Activated CD8-positive, alpha-beta memory T cell treated with anti-CD3 and anti-CD28 coated beads, Interleukin-2, amount 50 U/mL, for 24 hours (primary cell): ENCODE results near the gene SURF1.
"Not testable (repeated sequence)": the region's sequence is repeated elsewhere in the genome, so short reads cannot be mapped to it uniquely, and the experiment has no call there.

Source experiments
- DNase-seq: peaks from one replicate; pipeline ENCODE4 v3.0.0-alpha.2; 2020; ENCODE audit errors: extremely low read depth

Gene SURF1

DNA sequence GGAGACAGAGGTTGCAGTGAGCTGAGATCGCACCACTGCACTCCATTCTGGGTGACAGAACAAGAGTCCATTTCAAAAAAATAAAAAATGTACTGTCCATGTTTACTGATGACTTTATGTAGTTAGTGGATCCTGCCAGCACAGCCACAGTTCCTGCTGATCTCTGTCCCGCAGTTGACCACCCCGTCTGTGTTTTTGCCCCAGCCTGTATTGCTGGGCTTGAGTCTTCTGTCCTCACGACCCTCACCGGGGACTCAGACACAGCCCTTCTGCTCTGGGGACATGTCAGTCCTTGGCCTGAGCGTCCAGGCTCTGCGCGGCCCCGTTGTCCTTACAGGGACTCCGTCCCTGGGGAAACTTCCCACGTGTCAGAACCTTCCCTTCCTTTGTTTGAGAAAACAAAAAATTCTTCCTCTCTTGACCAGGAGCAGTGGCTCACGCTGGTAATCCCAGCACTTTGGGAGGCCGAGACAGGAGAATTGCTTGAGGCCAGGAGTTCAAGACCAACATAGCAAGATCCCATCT, 34.8 kb downstream of the SURF1 start:
- no peak for DNase-seq

DNA sequence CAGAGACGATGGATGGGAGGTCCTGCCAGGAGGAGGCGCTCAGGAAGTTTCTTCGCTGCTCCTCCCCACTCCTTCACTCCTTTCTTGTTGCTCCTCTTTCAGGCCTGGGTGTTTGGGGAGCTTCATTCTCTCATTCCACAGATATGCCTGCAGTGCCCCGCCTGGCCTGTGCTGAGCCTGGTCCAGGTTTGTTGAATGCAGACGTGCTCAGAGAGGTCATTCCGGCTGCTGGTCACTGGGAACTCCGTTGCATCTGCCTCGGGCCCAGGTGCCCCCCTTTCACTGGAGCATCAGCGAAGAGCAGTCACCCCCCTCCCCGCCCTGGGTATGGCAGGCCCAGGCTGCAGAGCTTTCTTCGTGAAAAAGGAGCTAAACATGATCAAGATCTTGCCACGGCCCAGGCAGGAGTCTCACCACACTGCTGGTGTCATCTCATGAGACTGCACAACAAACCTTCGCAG, 35.8 kb downstream of the SURF1 start:
- no peak for DNase-seq

DNA sequence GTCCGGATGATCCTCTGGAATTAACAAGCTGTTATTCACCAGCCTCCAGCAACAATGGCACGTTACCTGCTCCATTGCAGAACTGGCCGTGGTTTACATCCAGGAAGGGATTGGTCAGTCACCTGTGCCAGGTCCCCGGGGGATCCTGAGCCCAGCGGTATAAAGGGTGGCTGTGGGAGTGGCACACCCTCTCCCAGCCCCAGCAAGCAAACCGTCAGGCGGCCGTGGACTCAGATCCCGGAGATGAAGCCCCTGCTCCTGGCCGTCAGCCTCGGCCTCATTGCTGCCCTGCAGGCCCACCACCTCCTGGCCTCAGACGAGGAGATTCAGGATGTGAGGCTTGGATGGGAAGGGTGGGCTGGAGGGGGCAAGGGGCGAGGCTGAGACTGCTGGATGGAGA, 38.7 kb downstream of the SURF1 start:
- not testable (repeated sequence) for DNase-seq

DNA sequence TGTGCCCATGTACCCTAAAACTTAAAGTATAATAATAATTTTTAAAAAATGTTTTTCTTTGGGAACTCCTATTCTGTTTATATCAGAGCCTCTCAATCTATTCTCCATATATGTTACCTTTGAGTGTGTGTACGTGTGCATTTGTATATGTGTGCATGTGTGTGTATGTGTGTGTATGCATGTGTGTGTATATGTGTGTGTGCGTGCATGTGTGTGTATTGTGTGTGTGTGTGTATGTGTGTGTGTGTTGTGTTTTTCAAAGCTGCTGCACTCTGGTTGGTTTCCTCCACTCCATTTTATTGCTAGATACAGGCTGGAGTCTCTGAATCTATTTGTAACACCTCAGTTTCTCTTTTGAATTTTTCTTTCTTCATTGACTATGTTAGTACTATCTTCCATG, 40.3 kb downstream of the SURF1 start:
- DNase-seq: no peak

DNA sequence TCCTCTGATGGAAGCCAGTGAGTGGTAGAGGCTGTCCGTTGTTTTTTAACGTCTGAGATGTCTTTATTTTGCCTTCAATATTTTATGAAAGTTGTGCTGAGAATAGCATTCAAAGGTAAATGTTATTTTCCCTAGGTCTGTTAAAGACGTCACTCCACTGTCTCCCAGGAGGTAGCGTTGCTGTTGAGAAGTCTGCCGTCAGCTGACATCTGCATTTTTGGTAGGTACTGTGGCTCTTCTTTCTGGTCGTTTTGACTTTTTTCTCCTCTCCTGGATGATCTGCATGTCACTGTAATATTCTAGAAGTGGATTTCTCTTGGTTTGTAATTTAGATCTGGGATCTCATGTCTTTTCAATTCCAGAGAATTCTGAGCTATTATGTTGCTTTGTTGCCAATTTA, 46.7 kb downstream of the SURF1 start:
- no peak for DNase-seq

DNA sequence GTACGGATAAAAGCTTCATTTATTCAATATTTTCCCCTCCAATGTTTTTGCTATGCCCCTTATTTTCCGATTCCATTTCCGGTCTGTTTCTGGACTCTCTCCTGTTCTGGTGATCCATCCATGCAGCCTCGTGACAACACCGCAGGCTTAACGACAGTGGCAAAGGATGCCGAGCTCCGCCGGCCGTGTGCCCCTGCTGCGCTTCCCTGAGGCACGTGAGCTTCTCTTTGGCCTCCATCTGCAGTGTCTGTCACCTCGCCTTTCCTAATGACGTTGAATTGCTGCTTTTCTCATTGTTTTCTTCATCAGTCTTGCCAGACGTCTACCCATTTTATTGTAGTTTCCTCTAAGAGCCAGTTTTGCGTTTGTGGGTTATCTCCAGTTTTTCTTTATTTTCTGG, 49.0 kb downstream of the SURF1 start:
- DNase-seq: no peak

DNA sequence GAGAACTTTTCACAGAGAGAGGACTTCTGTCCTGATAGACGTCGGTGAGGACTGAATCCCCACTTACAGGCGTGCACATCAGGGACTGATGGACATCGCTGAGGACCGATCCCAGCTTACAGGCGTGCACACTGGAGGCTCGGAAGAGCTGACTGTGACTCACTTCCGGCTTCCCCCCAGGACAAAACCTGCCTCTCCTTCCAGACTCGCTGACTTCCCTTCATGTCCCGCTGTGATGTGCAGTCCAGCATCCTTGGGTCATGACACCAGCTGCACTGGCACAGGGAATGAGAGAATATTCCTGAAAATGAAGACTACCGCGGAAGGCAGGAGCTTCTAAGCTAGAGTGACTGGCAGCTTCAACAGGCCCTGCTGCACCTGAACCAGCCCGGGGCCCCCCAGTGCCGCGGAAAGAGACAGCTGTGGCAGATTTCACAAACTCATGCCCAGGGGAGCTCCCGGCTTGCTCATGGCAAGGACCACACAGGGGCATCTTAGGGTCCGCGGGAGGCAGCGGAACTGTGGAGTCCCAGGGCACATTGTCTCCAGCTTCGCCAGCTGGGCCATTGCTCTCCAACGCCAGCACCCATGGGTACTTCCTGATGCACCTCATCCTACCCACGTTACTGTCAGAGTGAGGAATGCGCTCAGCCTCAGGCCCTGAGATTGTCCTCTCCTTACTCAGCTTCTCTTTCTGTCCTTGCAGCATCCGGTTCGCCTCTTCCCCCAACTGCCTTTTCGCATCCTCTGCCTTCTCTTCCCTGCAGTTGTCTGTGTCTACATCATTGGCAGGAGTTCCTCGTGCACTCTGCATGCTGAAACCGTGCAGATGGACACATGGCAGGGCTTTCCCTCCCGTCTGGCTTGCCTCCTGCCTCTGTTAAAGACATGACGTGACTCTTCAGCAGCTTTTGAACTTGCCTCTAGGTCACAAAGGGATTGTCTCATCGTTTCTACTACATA, 49.8 kb downstream of the SURF1 start:
- DNase-seq: no peak

DNA sequence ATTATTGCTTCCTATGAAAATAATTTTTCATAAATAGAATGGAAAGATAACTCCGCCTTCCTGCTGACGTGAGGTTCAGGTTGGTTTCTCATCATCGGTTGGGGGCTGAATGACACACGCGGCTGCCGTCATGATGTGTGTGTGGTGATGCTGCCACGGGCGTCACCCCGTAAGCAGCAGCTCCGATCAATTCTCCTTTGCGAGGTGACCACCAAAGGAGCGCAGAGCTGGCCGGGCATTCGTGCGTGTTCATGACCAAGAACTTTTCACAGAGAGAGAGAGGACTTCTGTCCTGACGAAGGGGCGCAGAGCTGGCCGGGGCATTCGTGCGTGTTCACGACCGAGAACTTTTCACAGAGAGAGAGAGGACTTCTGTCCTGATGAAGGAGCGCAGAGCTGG, 50.6 kb downstream of the SURF1 start:
- no peak for DNase-seq

DNA sequence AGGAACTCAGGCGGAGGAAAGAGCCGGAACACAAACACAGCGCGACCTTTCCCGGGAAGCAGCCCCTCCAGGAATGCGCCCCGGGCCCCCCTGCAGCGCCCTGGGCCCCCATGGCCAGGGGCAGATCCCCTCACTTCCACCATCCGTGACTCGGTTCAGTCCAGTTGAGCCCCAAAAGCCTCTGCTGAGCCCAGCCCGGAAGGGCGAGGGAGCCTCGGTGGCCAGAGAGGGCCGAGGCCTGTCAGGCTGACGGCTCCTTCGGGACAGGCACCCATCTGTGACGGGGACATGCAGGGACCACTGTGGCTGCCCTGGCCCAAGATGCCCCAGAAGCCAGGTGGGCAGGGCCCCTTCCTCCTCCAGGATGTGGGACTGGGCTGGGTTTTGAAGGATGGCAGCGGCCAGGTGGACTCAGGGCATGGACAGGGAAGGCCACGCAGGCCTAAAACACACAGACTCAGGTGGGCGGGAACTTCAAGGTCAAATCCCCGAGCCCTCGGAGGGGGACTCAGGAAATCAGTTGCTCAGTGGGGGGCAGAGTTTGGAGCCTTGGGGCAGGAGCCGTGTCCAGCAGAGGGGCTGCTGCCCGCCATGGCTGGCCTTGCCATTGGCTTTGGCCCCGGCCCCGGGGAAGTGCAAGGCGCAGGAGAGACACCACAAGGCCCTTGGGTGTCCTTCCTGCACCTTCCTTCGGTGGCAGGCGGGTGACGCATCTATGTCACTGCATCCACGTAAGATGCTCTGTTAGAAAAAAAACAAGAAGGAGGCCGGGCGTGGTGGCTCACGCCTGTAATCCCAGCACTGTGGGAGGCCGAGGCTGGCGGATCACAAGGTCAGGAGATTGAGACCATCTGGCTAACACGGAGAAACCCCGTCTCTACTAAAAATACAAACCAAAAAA, 51.6 kb downstream of the SURF1 start:
- no peak for DNase-seq

DNA sequence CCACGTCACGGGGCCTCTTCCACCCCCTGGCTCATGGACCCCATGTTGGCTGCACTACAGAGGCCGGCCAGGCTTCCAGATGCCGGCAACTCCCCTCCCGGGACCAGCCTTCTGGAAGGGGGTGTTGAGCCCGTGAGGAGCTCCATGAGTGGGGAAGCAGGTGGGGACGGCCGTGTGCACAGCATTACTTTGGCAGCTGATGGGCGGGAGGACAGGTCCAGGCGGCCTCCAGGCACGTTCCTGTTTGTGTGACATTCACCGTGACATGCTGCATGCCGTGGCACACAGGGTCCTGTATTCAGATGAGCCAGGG, 52.2 kb downstream of the SURF1 start:
- DNase-seq: no peak

DNA sequence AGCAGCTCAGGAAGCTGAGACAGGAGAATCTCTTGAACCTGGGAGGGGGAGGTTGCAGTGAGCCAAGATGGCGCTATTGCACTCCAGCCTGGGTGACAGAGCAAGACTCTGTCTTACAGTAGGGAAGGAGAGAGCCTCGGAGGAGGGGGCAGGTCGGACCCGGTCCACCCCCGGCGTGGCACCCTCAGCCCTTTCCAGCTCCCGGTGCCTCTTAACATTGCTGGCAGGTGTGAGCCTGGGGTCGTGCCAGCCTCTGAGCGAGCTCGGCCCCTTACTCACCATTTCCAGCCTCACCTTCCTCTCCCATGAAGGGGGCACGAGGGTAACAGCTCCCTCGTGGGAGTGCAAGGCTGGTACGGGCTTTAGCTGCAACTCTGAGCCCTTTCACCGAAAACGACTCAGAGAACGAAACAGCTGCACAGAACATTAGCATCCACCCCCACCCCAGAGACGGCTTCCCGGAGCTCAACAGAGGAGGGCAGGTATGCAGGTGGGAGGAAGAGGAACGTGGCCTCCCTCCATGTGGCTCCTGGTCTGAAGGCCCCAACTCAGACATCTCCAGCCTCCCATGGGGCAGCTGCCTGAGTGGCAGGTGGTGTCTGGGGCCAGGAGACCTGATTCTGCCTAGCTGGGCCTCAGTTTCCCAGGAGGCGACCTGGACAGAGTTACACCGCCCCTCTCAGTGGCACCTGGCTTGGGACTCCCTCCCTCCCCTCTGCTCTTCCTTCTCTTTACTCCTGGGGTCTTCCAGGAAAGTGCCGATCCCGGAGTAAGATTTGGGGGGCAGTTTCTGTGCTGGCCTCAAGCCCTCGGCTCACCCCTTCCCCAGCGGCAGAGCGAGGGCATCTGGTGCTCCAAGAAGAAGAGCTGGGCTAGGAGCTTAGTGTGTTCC, 52.8 kb downstream of the SURF1 start:
- DNase-seq: no peak
